ENCODE results near the gene RASA2.

- no peak for TF ChIP-seq POLR2A (IDR thresholded peaks at IDR 0.05; ENCODE audit: low read depth)
- no peak for TF ChIP-seq CTCF (IDR thresholded peaks at IDR 0.05)
- TF ChIP-seq POLR2AphosphoS5 (IDR thresholded peaks at IDR 0.05): no peak
- TF ChIP-seq EP300 (IDR thresholded peaks at IDR 0.05): no peak
Measured at GRCh38 chr3:141486496-141486745, 406 bp upstream of the RASA2 start.
